Mucosa of descending colon (tissue), 3 donors: ENCODE results near the gene RAB37. TPM values are rescaled to one million over a fixed set of nuclear protein-coding genes. Genes with fewer than 3 reads are reported as not detected.

Experiments used
- ATAC-seq: fragments of 200-7000 bp; cut with Tn5 transposase; one replicate; pipeline ENCODE4 v1.9.1; 2020; ENCODE audit warnings: mild to moderate bottlenecking, moderate library complexity
- DNase-seq, 3 donors: peaks; one replicate each; pipeline ENCODE4 v3.0.0-alpha.2; 2020
- H3K36me3 ChIP-seq: fragments of 200-600 bp; one replicate; pipeline ENCODE4 v1.8.0; 2021; ENCODE audit warnings: low read depth, mild to moderate bottlenecking
- H3K4me1 ChIP-seq: fragments of 200-600 bp; one replicate; pipeline ENCODE4 v1.8.0; 2021; ENCODE audit warnings: low read depth, mild to moderate bottlenecking
- H3K4me3 ChIP-seq: fragments of 200-600 bp; one replicate; pipeline ENCODE4 v1.8.0; 2021; ENCODE audit warnings: mild to moderate bottlenecking
- H3K9me3 ChIP-seq: fragments of 200-600 bp; one replicate; pipeline ENCODE4 v1.8.0; 2021; ENCODE audit warnings: mild to moderate bottlenecking
- intact Hi-C, 2 donors: fragments of 100-400 bp; cut with DNase I in 1 of 2; cut with micrococcal nuclease in 1 of 2; formaldehyde crosslinking; loops; one replicate each; pipeline versions ENCODE4 v1.11.0 to v1.11.1; 2022; cut with DNase I, micrococcal nuclease
- total RNA-seq, 3 donors: library from RNA; stranded (reverse); fragmentation: NEBNext Ultra II Directional in 2 of 3; extraction: Animal tissue kit (Norgen Biotek cat#: 25700) in 2 of 3; gene quantifications; one replicate each; pipeline versions ENCODE4 v1.2.1 to v1.2.4, GENCODE V29; 2021 to 2023
- TF ChIP-seq, protein P1 (sequence below): fragments of 200-600 bp; IDR thresholded peaks from one replicate; pipeline ENCODE4 v1.8.0; 2022; ENCODE audit warnings: antibody characterized with exemption, mild to moderate bottlenecking
- donor health status: DM: no; HTN: no; CAD: no; lungs with moderate emphysema.
- donor health status: DM: no; HTN: no; CAD: no.
- donor health status: DM: no; HTN: yes; CAD: no.

The RAB37 gene
- total RNA-seq, 3 donors from 2014 or later, result 4.3 to 9.8 (median 9.0) TPM

- Histone ChIP-seq H3K9me3 (no peaks in the 10 kb centered on the region), H3K36me3 (no peaks in the 10 kb centered on the region), H3K4me1 (no peaks in the 10 kb centered on the region), H3K4me3 (no peak overlapping the region)
- DNase-seq (no peak), ATAC-seq (no peak)
- intact Hi-C loops, result no loop called here
- TF ChIP-seq, protein P1, sequence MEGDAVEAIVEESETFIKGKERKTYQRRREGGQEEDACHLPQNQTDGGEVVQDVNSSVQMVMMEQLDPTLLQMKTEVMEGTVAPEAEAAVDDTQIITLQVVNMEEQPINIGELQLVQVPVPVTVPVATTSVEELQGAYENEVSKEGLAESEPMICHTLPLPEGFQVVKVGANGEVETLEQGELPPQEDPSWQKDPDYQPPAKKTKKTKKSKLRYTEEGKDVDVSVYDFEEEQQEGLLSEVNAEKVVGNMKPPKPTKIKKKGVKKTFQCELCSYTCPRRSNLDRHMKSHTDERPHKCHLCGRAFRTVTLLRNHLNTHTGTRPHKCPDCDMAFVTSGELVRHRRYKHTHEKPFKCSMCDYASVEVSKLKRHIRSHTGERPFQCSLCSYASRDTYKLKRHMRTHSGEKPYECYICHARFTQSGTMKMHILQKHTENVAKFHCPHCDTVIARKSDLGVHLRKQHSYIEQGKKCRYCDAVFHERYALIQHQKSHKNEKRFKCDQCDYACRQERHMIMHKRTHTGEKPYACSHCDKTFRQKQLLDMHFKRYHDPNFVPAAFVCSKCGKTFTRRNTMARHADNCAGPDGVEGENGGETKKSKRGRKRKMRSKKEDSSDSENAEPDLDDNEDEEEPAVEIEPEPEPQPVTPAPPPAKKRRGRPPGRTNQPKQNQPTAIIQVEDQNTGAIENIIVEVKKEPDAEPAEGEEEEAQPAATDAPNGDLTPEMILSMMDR, result no peak
Observed at GRCh38 chr17:74728033-74728701, 8.9 kb upstream of the RAB37 start.

GRCh38 chr17:74728702-74729075 is 8.4 kb upstream of the RAB37 start:
- TF ChIP-seq, protein P1, result no peak
- DNase-seq (no peak), ATAC-seq (no peak)
- Histone ChIP-seq H3K36me3 (no peaks in the 10 kb centered on the region), H3K9me3 (no peaks in the 10 kb centered on the region), H3K4me3 (no peak overlapping the region), H3K4me1 (no peaks in the 10 kb centered on the region)
- intact Hi-C loops, result no loop called here

- Histone ChIP-seq H3K36me3 (no peaks in the 10 kb centered on the region), H3K4me3 (no peak overlapping the region), H3K9me3 (no peaks in the 10 kb centered on the region), H3K4me1 (no peaks in the 10 kb centered on the region)
- DNase-seq, result no peak
- TF ChIP-seq, protein P1, result no peak
- intact Hi-C loops, result no loop called here
- no peak for ATAC-seq
Observed at GRCh38 chr17:74729368-74729767, 7.7 kb upstream of the RAB37 start.

GRCh38 chr17:74729866-74730265 is 7.2 kb upstream of the RAB37 start:
- intact Hi-C loops, result no loop called here
- TF ChIP-seq, protein P1, result no peak
- Histone ChIP-seq H3K4me3 (no peak overlapping the region), H3K9me3 (no peaks in the 10 kb centered on the region), H3K36me3 (no peaks in the 10 kb centered on the region), H3K4me1 (no peaks in the 10 kb centered on the region)
- DNase-seq (no peak), ATAC-seq (no peak)

- H3K4me3 ChIP-seq, result no peak overlapping the region
- ATAC-seq (peak; percentile 79), DNase-seq (no peak)
- intact Hi-C loops, result no loop called here
- TF ChIP-seq, protein P1, result no peak
- no peaks in the 10 kb centered on the region for H3K9me3 ChIP-seq
- no peaks in the 10 kb centered on the region for H3K4me1 ChIP-seq
- H3K36me3 ChIP-seq, result no peaks in the 10 kb centered on the region
Observed at GRCh38 chr17:74730491-74731346, 6.3 kb upstream of the RAB37 start.
